DMS114 treated with DMSO at 0.1 percent for 48 hours (cell line): ENCODE measurements around the gene ELP4.
A peak's percentile ranks its signal among the peaks of the same experiment; 100 is the strongest.

Experiments
- DNase-seq: peaks from one replicate; lab custom pipeline; 2025; ENCODE audit not compliant: unreplicated experiment; lab: John Stamatoyannopoulos, UW

The ELP4 gene

GRCh38 chr11:31808721-31809540 lies 299.4 kb downstream of the ELP4 start:
- no peak for DNase-seq

GRCh38 chr11:31809541-31809856 lies 299.9 kb downstream of the ELP4 start:
- no peak for DNase-seq

GRCh38 chr11:31809857-31810778 lies 300.6 kb downstream of the ELP4 start:
- DNase-seq: peak; percentile 92

- peak; percentile 100 for DNase-seq
Observed at GRCh38 chr11:31810779-31811647, 301.4 kb downstream of the ELP4 start, which contains the start of gene PAX6. Gene PAX6 (minus strand): TSS chr11:31811322. CDS start chr11:31806411, 4,911 bp downstream.

GRCh38 chr11:31812383-31813381 lies 303.1 kb downstream of the ELP4 start:
- DNase-seq: peak; percentile 89

- peak; percentile 82 for DNase-seq
Observed at GRCh38 chr11:31813391-31814175, 304.0 kb downstream of the ELP4 start.

GRCh38 chr11:31814176-31814868 lies 304.8 kb downstream of the ELP4 start:
- DNase-seq: no peak

GRCh38 chr11:31815711-31816467 lies 306.3 kb downstream of the ELP4 start:
- DNase-seq: peak; percentile 88

GRCh38 chr11:31816468-31817053 lies 307.0 kb downstream of the ELP4 start:
- DNase-seq: peak; percentile 88

- peak; percentile 82 for DNase-seq
Observed at GRCh38 chr11:31817054-31817620, 307.6 kb downstream of the ELP4 start.

GRCh38 chr11:31817621-31818424 lies 308.3 kb downstream of the ELP4 start:
- DNase-seq: no peak

GRCh38 chr11:31818425-31818755 lies 308.8 kb downstream of the ELP4 start:
- no peak for DNase-seq

- no peak for DNase-seq
Observed at GRCh38 chr11:31818874-31819331, 309.3 kb downstream of the ELP4 start.

- DNase-seq: no peak
Observed at GRCh38 chr11:31819621-31820437, 310.3 kb downstream of the ELP4 start.

GRCh38 chr11:31820438-31820818 lies 310.9 kb downstream of the ELP4 start:
- no peak for DNase-seq
